GM13976 (cell line): Measurements from ENCODE around the gene DMXL1.
"Not testable (repeated sequence)": the region's sequence is repeated elsewhere in the genome, so short reads cannot be mapped to it uniquely, and the experiment has no call there.

ENCODE experiments used
- DNase-seq: peaks from one replicate; pipeline ENCODE4 v3.0.0; 2012; ENCODE audit warnings: low spot score
- in situ Hi-C: fragments of 300-500 bp; cut with MboI; formaldehyde crosslinking; loops from one replicate; pipeline ENCODE4 v1.12.0; 2022; ENCODE audit warnings: low sequenced_read_pairs, mixed read lengths, inconsistent platforms; ENCODE audit not compliant: unreplicated experiment
- TF ChIP-seq, protein P1 (sequence below): IDR thresholded peaks from 2 replicates; pipeline ENCODE4 v1.5.1; 2012; ENCODE audit warnings: borderline replicate concordance, mild to moderate bottlenecking; ENCODE audit not compliant: insufficient read depth; ENCODE audit errors: extremely low read depth, missing control alignments, control extremely low read depth

Gene DMXL1

DNA sequence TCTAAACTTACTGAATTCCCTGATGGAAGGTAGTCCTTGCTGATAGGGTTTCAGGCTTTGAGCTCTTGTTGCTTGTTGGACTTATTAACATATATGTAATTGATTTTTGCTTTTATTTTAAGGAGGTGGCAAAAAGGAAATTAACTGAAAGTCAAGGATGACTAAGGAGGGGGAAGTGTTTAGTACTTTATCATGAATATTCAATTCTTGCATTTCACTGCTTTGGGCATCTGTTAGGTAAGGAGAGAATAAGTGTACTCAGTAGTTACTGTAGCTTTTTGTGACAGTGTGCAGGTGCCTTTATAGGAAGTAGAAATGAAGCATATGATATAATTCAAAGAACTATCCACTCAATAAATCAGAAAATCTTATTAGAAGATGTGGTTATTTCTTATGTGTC lies 47.1 kb downstream of the DMXL1 start:
- no peak for DNase-seq
- in situ Hi-C loops = no loop called here
- TF ChIP-seq, protein P1, sequence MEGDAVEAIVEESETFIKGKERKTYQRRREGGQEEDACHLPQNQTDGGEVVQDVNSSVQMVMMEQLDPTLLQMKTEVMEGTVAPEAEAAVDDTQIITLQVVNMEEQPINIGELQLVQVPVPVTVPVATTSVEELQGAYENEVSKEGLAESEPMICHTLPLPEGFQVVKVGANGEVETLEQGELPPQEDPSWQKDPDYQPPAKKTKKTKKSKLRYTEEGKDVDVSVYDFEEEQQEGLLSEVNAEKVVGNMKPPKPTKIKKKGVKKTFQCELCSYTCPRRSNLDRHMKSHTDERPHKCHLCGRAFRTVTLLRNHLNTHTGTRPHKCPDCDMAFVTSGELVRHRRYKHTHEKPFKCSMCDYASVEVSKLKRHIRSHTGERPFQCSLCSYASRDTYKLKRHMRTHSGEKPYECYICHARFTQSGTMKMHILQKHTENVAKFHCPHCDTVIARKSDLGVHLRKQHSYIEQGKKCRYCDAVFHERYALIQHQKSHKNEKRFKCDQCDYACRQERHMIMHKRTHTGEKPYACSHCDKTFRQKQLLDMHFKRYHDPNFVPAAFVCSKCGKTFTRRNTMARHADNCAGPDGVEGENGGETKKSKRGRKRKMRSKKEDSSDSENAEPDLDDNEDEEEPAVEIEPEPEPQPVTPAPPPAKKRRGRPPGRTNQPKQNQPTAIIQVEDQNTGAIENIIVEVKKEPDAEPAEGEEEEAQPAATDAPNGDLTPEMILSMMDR = no peak

DNA sequence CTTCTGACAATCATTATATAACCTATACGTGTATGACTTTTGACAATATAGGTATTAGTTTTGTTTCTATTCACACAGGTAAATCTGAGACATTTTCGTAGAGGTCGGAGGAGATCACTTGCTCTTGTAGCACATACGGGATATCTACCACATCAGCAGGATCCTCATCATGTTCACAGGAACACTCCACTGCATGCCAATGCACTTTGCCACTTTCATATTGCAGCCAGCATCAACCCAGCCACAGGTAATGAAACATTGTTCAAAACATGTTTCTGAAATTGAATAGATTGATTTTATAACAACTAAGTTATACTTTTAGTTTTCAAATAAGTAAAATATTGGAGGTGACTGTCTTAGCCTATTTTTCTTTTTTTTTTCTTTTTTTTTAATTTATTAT lies 50.0 kb downstream of the DMXL1 start:
- no peak for DNase-seq
- TF ChIP-seq, protein P1 = no peak
- in situ Hi-C loops = no loop called here

- DNase-seq, in situ Hi-C loops: not testable (repeated sequence)
These were observed 51.6 kb downstream of the DMXL1 start for GRCh38 chr5:119122474-119122873.

DNA sequence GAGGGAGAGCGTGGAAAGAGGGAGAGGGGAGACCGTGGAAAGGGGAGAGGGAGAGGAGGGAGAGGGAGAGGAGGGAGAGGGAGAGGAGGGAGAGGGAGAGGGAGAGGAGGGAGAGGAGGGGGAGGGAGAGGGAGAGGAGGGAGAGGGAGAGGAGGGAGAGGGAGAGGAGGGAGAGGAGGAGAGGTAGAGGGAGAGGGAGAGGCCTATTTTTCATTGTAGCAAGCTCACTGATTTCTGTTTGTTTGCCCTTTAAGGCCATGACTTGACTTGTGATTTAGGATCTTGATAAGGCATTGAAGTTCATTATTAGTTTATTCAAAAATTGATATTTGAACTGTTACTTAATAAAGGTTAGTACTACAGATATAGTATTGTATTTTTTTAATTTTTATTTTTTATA lies 52.4 kb downstream of the DMXL1 start:
- in situ Hi-C loops = no loop called here
- TF ChIP-seq, protein P1 = no peak
- DNase-seq = no peak

DNA sequence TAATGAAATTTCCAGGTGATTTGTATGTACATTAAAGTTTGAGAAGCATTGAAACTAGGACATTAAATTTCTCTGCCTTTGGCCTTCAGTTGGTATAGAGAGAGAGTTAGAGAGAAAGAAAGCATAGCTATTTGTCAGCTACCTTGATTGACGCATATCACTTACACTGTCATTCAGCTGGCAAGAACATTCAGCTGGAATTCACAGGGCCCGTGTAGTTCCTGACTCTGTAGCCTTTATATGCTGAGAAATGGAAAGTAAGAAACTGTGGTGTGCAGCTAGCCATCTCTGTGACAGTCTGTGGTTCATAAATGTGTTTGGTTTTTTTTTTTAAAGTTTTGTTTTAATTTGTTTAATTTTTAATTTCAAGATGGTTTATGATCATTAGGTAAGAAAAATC lies 58.9 kb downstream of the DMXL1 start:
- no peak for DNase-seq
- in situ Hi-C loops = no loop called here
- TF ChIP-seq, protein P1 = no peak

- TF ChIP-seq, protein P1 = no peak
- in situ Hi-C loops = no loop called here
- DNase-seq = no peak
These were observed 60.8 kb downstream of the DMXL1 start for GRCh38 chr5:119131530-119132304.

DNA sequence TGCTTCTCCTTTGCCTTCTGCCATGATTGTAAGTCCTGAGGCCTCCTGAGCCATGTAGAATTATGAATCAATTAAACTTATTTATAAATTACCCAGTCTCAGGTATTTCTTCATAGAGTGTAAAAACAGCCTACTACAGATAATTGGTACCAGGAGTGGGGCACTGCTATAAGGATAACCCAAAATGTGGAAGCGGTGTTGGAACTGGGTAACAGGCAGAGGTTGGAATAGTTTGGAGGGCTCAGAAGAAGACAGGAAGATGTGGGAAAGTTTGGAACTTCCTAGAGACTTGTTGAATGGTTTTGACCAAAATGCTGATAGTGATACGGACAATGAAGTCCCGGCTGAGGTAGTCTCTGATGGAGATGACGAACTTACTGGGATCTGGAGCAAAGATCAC lies 64.9 kb downstream of the DMXL1 start:
- in situ Hi-C loops, DNase-seq: not testable (repeated sequence)
